Stomach (tissue), 4 donors: ENCODE data around the gene FXR1.

Experiments
- EP300 ChIP-seq: sonication (generic); formaldehyde crosslinking; IDR thresholded peaks from one replicate; pipeline ENCODE4 v1.6.1; 2017; ENCODE audit warnings: antibody characterized with exemption
- POLR2A ChIP-seq, 4 donors: fragments of 450-650 bp; IDR thresholded peaks; one replicate each; pipeline ENCODE4 v1.6.1; 2016; ENCODE audit warnings: antibody characterized with exemption in 4 of 4, control low read depth in 2 of 4, mild to moderate bottlenecking in 1 of 4, moderate library complexity in 1 of 4
- POLR2AphosphoS5 ChIP-seq, 3 donors: sonication (generic); formaldehyde crosslinking; IDR thresholded peaks; one replicate each; pipeline ENCODE4 v1.6.1; 2016; ENCODE audit warnings: antibody characterized with exemption in 3 of 3
- TF ChIP-seq, protein P1 (sequence below), 7 experiments: fragments of 450-650 bp in 4 of 7; fragments of 200-600 bp in 3 of 7; sonication (generic) in 3 of 7; IDR thresholded peaks; one replicate each; pipeline ENCODE4 v1.5.1; 2016 to 2019; ENCODE audit warnings: antibody characterized with exemption in 7 of 7, control low read depth in 2 of 7, mild to moderate bottlenecking in 1 of 7

DNA sequence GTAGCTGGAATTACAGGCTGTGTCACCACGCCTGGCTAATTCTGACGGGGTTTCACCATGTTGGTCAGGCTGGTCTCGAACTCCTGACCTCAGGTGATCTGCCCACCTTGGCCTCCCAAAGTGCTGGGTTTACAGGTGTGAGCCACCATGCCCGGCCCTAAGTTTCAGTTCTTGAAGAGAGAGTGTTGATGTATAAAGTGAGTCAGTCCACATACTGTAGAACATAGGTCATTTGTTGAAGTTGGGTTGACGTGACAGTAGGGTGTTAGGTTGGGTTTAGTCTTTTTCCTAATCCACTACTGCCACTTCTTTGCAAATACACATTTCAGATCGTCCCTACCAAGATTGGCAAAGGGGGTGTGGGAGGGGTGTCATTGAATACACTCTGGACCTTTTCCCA lies 61.8 kb downstream of the FXR1 start:
- TF ChIP-seq, protein P1, sequence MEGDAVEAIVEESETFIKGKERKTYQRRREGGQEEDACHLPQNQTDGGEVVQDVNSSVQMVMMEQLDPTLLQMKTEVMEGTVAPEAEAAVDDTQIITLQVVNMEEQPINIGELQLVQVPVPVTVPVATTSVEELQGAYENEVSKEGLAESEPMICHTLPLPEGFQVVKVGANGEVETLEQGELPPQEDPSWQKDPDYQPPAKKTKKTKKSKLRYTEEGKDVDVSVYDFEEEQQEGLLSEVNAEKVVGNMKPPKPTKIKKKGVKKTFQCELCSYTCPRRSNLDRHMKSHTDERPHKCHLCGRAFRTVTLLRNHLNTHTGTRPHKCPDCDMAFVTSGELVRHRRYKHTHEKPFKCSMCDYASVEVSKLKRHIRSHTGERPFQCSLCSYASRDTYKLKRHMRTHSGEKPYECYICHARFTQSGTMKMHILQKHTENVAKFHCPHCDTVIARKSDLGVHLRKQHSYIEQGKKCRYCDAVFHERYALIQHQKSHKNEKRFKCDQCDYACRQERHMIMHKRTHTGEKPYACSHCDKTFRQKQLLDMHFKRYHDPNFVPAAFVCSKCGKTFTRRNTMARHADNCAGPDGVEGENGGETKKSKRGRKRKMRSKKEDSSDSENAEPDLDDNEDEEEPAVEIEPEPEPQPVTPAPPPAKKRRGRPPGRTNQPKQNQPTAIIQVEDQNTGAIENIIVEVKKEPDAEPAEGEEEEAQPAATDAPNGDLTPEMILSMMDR (IDR thresholded peaks at IDR 0.05): no peak
- TF ChIP-seq POLR2AphosphoS5 (IDR thresholded peaks at IDR 0.05): no peak
- TF ChIP-seq POLR2A (IDR thresholded peaks at IDR 0.05): no peak
- no peak for TF ChIP-seq EP300
